Neural crest cell (in vitro differentiated cells): ENCODE measurements around the gene PSTPIP1. TPM values are rescaled to one million over a fixed set of nuclear protein-coding genes. Genes with fewer than 3 reads are reported as not detected.
A peak's percentile ranks its signal among the peaks of the same experiment; 100 is the strongest.

ENCODE experiments used
- DNase-seq: peaks from one replicate; pipeline ENCODE4 v3.0.0; 2021; ENCODE audit warnings: low read depth, mixed read lengths, low spot score
- H3K27ac Mint-ChIP-seq: one replicate; pipeline ENCODE4 v1.8.0; 2021; ENCODE audit warnings: mild to moderate bottlenecking, mixed read lengths; ENCODE audit not compliant: unreplicated experiment
- H3K27me3 Mint-ChIP-seq: 2 replicates; pipeline ENCODE4 v1.8.0; 2021; ENCODE audit warnings: low read depth, mild to moderate bottlenecking, mixed read lengths
- H3K36me3 Mint-ChIP-seq: 2 replicates; pipeline ENCODE4 v1.8.0; 2021; ENCODE audit warnings: low read depth, mild to moderate bottlenecking, mixed read lengths
- H3K4me1 Mint-ChIP-seq: 2 replicates; pipeline ENCODE4 v1.8.0; 2021; ENCODE audit warnings: mixed read lengths
- H3K4me3 Mint-ChIP-seq: one replicate; pipeline ENCODE4 v1.8.0; 2021; ENCODE audit warnings: mild to moderate bottlenecking, mixed read lengths
- H3K9me3 Mint-ChIP-seq: 2 replicates; pipeline ENCODE4 v1.8.0; 2021; ENCODE audit warnings: mixed read lengths
- total RNA-seq: library from RNA; stranded (reverse); gene quantifications from 2 replicates; pipeline ENCODE4 v1.2.1, GENCODE V29; 2021
- TF ChIP-seq, protein P1 (sequence below): fragments of 200-600 bp; sonication (generic); conservative IDR thresholded peaks from 2 replicates; pipeline ENCODE4 v1.5.0; 2021; ENCODE audit warnings: antibody characterized with exemption, mild to moderate bottlenecking

Gene PSTPIP1
- total RNA-seq, 1 donor from 2014 or later, result 0.84 TPM

DNA sequence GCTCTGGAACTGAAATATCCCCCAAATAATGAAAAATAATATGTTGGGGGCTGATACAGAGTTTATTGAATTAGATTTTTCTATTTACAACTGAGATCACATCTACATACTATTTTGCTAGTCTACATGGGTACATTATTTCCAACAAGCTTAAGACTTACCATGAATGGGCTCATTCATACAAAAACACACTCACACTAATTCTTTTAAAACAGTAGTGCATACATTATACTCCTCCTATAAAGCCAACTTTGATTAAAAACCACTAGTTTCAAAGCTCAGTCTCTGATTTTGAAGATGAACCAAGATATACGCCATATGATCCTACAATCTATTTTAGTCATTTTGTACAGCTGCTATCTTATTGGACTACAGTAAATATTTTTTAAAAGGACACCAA lies 51.1 kb downstream of the PSTPIP1 start:
- no peak for DNase-seq
- H3K4me3 Mint-ChIP-seq, result no peak overlapping the region
- TF ChIP-seq, protein P1, sequence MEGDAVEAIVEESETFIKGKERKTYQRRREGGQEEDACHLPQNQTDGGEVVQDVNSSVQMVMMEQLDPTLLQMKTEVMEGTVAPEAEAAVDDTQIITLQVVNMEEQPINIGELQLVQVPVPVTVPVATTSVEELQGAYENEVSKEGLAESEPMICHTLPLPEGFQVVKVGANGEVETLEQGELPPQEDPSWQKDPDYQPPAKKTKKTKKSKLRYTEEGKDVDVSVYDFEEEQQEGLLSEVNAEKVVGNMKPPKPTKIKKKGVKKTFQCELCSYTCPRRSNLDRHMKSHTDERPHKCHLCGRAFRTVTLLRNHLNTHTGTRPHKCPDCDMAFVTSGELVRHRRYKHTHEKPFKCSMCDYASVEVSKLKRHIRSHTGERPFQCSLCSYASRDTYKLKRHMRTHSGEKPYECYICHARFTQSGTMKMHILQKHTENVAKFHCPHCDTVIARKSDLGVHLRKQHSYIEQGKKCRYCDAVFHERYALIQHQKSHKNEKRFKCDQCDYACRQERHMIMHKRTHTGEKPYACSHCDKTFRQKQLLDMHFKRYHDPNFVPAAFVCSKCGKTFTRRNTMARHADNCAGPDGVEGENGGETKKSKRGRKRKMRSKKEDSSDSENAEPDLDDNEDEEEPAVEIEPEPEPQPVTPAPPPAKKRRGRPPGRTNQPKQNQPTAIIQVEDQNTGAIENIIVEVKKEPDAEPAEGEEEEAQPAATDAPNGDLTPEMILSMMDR, result no peak
- H3K27ac Mint-ChIP-seq, result no peak overlapping the region
- H3K36me3 Mint-ChIP-seq, result peaks cover 29% of the 10 kb centered on the region
- H3K27me3 Mint-ChIP-seq, result no peaks in the 10 kb centered on the region
- no peaks in the 10 kb centered on the region for H3K9me3 Mint-ChIP-seq
- H3K4me1 Mint-ChIP-seq, result peaks cover 20% of the 10 kb centered on the region

DNA sequence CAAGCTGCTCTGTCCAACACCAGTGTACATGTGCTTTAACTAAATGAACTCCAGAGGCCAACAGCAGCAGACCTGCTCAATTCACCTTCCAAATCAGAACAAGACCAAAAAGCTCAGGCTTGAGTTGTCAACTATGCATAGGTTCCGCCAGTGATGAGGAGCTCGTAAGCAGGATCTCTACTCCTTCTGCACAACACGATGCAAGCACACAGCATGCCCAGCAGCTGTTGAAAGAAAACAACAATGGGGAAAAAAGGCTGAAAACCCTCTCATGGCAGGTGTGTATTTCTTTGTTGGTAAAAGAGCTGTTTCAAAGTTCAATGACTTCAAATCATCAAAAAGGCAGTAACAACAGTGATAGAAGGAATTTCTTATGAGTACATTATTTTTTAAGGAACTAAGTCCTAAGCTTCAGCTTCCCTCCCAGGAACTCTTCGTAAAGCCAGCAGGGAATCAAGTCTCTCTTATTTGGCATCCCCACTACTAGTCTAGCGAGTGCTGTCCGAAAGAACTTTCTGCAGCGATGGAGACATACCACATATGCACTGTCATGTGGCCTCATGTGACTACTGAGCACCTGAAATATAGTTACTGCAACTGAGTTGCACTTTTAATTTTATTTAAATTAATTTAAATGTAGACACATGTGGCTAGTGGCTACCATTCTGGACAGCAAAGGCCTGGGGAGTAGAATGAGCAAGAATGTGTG lies 51.9 kb downstream of the PSTPIP1 start:
- Mint-ChIP-seq H3K27me3 (no peaks in the 10 kb centered on the region), H3K27ac (peak overlapping the region; percentile 22), H3K4me3 (no peak overlapping the region), H3K9me3 (no peaks in the 10 kb centered on the region), H3K4me1 (peaks cover 20% of the 10 kb centered on the region), H3K36me3 (peaks cover 27% of the 10 kb centered on the region)
- no peak for DNase-seq
- TF ChIP-seq, protein P1, result no peak

DNA sequence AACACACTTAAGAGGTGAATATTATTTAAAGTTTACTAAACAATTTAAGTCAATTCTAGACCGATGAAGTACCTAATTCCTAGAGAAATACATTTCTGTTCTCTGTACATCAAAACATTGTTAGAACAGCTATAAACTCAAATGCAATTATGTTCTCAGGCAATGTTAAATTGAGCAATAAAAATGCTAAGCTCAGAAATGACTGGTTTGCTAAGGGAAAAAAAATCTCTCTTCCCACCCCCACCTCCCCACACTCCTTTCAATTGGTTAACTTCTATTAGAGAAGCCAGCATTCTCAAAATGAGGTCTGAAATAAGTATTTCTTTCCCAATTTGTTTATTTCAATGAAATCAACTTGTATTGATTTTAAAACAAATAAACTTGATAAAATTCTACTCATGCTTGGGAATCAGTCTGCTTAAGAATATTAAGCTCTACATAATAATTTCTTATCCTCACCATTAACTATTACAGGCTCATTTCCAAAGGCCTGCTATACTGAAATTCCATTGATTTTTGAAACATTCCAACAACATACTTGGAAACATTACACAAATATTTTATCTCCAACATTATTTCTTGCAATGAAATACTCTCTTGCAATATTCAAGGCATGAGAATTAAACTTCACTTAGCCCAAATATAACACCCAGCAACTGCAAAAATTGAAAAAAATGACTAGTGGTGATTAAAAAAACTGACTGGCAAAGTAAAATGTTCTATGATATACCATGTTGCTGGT lies 53.4 kb downstream of the PSTPIP1 start:
- Mint-ChIP-seq H3K9me3 (no peaks in the 10 kb centered on the region), H3K36me3 (peaks cover 30% of the 10 kb centered on the region), H3K27ac (no peak overlapping the region), H3K4me1 (peaks cover 20% of the 10 kb centered on the region), H3K4me3 (no peak overlapping the region), H3K27me3 (no peaks in the 10 kb centered on the region)
- TF ChIP-seq, protein P1, result no peak
- DNase-seq, result no peak

DNA sequence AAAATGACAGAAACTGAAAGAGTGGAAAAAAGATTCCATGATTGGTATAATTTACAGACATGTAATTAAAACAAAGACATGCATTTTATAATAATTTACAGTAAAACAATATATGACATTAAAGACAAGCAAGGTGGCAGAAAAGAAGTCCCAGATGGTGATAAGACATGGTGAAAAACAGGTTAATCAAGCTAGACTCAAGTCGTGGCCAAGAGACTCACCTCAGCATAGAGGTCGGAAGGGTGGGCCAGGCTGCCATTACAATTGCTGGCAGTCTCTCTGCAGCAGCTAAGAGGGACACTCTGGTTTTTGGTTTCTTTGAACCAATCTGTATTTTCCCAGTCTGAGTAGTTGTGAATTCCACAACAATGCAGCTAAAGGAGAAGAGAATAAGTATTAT lies 57.6 kb downstream of the PSTPIP1 start:
- DNase-seq, result no peak
- Mint-ChIP-seq H3K27me3 (no peaks in the 10 kb centered on the region), H3K27ac (peak overlapping the region; percentile 48), H3K4me1 (peaks cover 8% of the 10 kb centered on the region), H3K36me3 (peaks cover 12% of the 10 kb centered on the region), H3K4me3 (no peak overlapping the region), H3K9me3 (no peaks in the 10 kb centered on the region)
- TF ChIP-seq, protein P1, result no peak

DNA sequence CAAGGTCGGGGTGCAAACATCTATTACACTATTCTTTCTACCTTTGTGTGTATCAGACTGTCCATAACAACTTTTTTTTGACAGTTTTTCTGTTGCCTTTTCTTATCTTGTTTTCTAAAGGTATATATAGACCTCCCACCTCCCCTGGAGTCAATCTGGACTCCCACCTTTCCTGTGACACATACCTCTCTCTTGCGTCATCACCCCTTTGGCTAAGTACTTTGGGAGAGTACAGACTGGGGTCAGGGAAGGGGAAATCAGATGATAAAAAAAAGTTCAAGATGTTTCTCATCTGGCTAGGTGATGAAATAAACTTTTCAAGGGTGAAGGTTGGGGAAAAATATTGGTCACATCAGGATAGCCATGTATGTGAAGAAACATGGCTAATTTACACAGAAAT lies 58.8 kb downstream of the PSTPIP1 start:
- Mint-ChIP-seq H3K4me1 (peaks cover 15% of the 10 kb centered on the region), H3K27me3 (no peaks in the 10 kb centered on the region), H3K9me3 (no peaks in the 10 kb centered on the region), H3K4me3 (no peak overlapping the region), H3K36me3 (peaks cover 12% of the 10 kb centered on the region), H3K27ac (no peak overlapping the region)
- DNase-seq, result no peak
- TF ChIP-seq, protein P1, result no peak
